ENCODE measurements around the gene ACSM2B.
"Not testable (repeated sequence)": the region's sequence is repeated elsewhere in the genome, so short reads cannot be mapped to it uniquely, and the experiment has no call there.

DNA sequence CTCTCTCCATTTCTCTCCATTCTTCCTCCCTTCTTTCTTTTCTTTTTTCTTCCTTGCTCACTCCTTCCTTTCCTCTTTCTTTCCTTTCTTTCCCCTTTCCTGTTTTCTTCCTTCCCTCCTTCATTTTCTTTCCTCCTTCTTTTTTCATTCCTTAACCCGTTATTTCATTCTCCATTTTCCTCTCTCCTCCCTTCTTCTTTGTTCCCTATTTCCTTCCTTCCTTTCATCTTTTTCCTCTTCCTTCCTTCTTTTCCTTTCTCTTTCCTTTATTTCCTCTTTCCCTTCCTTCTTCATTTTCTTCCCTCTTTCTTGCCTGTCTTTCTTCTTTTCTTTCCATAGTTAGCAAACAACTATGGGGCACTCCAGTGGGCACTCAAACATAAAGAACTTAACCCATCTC is 16.6 kb upstream of the ACSM2B start:
- TF ChIP-seq, protein P1, sequence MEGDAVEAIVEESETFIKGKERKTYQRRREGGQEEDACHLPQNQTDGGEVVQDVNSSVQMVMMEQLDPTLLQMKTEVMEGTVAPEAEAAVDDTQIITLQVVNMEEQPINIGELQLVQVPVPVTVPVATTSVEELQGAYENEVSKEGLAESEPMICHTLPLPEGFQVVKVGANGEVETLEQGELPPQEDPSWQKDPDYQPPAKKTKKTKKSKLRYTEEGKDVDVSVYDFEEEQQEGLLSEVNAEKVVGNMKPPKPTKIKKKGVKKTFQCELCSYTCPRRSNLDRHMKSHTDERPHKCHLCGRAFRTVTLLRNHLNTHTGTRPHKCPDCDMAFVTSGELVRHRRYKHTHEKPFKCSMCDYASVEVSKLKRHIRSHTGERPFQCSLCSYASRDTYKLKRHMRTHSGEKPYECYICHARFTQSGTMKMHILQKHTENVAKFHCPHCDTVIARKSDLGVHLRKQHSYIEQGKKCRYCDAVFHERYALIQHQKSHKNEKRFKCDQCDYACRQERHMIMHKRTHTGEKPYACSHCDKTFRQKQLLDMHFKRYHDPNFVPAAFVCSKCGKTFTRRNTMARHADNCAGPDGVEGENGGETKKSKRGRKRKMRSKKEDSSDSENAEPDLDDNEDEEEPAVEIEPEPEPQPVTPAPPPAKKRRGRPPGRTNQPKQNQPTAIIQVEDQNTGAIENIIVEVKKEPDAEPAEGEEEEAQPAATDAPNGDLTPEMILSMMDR (IDR thresholded peaks at IDR 0.05), result not testable (repeated sequence)
- not testable (repeated sequence) for TF ChIP-seq POLR2A (IDR thresholded peaks at IDR 0.05)
